NCI-H446 treated with DMSO at 0.1 percent for 48 hours (cell line): Measurements from ENCODE around the gene FBN2.
"Not testable (repeated sequence)": the region's sequence is repeated elsewhere in the genome, so short reads cannot be mapped to it uniquely, and the experiment has no call there.

Experiments used
- DNase-seq: peaks from one replicate; lab custom pipeline; 2025; lab: John Stamatoyannopoulos, UW

FBN2 gene

GRCh38 chr5:128478386-128479368 is 59.4 kb downstream of the FBN2 start:
- DNase-seq, result no peak

DNA sequence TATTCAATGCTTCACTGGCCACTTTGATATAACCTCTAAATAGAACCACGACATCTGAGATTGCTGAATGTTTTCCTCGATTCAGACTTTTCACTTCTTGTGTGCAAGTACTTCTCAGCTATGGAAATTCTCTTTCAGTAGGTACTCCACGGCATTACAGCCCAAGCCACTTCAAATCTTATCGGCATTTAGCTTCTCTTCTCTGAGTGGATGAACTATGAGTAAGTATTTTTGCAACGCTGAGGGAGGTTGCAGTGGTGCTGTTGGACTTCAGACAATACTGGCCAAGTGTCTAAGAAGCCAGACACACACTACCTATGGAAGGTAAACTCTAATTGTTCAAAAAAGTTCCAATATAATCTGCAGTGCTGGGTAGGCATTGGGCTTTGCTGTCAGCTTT is 60.1 kb downstream of the FBN2 start:
- DNase-seq, result no peak

DNA sequence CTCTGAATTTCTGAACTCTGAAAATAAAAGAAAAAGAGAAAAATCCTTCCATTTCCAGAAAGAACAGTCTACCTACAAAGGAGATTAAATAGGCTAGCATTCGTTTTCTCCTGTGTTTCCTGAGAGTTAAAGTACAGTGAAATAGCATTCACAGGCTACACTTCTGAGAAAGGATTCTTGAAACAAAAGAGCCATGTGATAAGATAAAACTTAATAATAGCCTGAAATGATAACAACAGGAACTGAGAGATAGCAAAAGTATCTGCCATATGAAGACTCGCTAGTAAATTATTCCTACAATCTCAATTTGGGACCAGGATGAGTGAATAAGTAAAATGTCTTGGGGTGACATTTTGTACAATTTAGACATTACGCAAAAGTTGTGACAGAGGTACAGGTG is 62.4 kb downstream of the FBN2 start:
- DNase-seq, result no peak

DNA sequence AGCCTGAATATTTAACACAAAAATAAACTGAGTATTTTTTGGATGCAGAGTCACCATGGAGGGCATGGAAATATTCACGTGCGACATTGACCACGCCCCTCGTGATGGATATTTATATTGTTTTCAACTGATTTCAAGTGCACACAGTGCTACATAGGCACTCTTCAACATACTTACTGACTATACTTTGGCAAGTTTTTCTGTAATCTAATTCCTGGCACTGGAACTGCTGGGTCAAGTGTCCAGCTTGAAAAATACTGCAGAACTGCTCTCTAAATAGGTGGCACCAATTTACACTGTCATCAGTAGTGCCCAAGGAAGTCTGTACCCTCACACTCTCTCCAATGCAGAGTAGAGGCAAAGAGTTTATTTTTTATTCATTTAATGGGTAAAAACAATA is 65.1 kb downstream of the FBN2 start:
- no peak for DNase-seq

DNA sequence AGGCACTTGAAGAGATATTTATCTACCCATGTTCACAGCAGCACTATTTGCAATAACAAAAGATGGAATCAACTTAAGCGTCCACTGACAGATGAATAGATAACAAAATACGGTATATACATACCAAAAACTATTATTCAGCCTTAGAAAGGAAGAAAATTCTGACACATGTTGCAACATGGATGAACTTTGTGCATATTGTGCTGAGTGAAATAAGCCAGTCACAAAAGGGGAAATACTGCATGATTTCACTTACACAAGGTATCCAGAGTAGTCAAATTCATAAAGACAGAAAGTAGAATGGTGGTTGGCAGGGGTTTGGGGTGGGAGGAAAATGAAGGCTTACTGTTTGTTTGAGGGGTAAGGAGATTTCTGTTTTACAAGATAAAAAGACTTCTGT is 66.0 kb downstream of the FBN2 start:
- no peak for DNase-seq

GRCh38 chr5:128470663-128471062 is 67.4 kb downstream of the FBN2 start:
- DNase-seq, result no peak

DNA sequence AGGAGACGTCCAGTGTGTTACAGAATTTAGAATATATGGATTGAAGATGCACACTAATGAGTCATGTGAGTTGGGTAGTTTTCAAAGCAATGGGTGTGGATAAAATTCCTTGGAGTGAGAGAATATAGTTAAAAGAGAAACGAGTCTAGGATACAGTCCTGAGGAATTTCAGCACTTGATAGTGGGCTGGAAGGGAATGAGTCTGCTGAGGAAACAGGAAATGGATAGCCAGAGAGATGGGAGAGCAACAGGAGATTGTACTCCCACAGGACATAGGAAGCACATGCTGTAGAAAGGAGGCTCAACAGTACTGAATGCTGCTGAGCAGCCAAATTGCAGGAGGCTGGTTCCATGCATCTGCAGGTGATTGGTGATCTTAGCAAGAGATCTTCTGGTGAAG is 68.1 kb downstream of the FBN2 start:
- no peak for DNase-seq

DNA sequence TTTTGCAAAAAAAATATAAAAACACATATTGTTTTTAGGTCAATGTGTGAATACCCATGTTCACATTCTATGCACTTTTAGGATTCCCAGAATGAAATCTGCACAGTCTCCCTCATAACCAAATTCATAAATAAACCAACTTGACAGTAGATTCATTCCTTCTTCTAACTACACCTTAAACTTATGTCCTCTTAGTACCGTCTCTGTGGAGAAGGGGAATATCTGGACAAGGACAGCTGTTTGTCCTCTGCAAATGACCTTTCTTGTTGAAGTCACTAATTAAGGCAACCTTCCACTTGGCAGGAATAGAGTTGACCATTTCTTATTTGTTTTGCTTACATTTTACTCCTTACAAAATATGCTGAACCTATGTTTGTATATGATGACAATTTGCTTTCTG is 71.1 kb downstream of the FBN2 start:
- no peak for DNase-seq

GRCh38 chr5:128466554-128466953 is 71.5 kb downstream of the FBN2 start:
- no peak for DNase-seq

GRCh38 chr5:128464596-128464995 is 73.4 kb downstream of the FBN2 start:
- DNase-seq, result no peak

GRCh38 chr5:128462330-128462729 is 75.7 kb downstream of the FBN2 start:
- DNase-seq, result no peak

GRCh38 chr5:128457147-128457915 is 80.7 kb downstream of the FBN2 start:
- not testable (repeated sequence) for DNase-seq

GRCh38 chr5:128455841-128456361 is 82.1 kb downstream of the FBN2 start:
- DNase-seq, result no peak

DNA sequence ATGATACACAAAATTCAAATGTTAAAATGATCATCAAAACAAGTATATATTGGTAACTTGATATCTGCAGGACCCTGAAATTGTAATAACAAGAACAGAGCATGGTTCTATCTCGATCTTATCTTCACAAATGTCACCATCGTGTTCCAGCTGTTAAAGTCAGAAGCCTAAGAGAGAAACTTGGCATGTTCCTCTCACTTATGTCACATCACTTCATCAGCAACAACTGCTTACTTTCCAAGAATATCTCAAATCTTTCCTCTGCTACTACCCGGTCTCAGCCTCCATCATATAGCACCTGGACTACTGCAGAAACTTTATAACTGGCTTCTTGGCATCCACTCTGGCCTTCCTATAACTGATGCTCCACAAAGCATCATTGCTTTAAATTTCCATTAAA is 84.9 kb downstream of the FBN2 start:
- no peak for DNase-seq

DNA sequence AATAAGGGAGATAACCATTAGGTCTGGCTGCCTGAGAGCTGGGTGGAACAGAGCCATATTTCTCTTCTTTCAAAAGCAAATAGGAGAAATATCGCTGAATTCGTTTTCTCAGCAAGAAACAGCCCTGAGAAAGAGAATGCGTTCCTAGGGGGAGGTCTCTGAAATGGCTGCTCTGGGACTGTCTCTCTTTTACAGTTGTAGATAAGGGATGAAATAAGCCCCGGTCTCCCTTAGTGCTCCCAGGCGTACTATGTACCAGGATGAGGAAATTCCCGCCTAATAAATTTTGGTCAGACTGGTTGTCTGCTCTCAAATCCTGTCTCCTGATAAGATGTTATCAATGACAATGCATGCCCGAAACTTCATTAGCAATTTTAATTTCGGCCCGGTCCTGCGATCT is 90.8 kb downstream of the FBN2 start:
- DNase-seq, result not testable (repeated sequence)

DNA sequence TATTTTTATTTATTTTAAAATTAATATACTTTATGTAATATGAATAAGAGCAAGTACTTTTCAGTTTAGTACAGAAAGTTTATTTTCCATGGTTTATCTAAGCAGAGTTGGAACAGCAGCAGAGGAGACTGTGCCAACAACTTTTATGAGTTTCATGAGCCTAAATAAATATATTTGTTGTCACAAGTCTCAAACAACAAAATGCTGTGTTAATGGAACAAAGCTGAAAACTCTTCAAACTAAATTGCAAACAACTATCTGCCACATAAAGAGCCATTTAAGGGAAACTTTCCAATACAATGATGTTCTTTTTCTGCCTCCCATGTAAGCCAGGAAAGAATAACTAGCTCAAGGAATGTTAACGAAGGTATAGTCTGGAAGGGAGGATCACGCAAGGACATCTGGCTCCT is 96.1 kb downstream of the FBN2 start:
- DNase-seq, result no peak

- DNase-seq, result no peak
Measured at GRCh38 chr5:128441165-128441564, 96.9 kb downstream of the FBN2 start.

- DNase-seq, result no peak
Measured at GRCh38 chr5:128436749-128437188, 101.3 kb downstream of the FBN2 start.

- DNase-seq, result no peak
Measured at GRCh38 chr5:128435861-128436260, 102.2 kb downstream of the FBN2 start.

DNA sequence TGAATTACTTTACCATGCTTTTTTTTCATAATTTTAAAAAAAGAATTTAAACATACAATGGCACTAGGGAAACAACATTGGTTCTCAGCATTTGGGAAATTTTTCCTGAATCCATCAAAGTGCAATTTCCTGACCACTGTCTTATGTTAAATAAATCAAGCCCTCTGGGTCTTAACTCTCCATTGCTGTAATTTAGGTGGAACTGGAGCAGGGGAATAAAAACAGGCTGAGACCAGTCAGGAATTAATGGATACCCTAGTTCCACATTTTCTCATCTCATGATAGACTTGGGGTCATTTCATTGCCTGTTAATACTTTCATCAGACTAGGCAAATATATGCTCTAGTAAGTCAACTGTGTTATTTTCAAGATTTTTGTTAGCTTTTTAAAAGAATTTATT is 103.1 kb downstream of the FBN2 start:
- no peak for DNase-seq

DNA sequence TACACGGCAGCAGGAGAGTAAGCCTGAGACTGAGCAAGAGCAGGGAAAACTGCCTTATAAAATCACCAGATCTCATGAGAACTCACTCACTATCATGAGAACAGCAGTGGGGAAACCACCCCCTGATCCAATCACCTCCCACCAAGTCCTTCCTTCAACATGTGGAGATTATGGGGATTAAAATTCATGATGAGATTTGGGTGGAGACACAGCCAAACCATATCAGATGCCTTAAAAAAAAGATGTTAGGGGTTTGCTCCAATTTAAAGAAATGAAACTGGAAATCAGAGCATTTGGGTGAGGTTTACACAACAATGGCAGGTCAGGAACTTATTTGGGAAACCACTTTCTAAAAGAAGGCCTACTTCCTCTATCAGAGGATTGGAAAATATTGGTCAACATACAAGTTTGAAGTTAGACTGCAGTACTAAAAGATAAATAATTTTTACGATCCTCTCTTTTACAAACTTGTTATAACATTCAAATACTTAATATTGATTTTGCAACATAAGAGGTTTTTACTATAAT is 105.1 kb downstream of the FBN2 start:
- DNase-seq, result no peak

GRCh38 chr5:128427921-128428320 is 110.1 kb downstream of the FBN2 start:
- DNase-seq, result no peak
